Vagina (tissue), 2 donors: ENCODE results near the gene THTPA. TPM values are rescaled to one million over a fixed set of nuclear protein-coding genes. Genes with fewer than 3 reads are reported as not detected.
A peak's percentile ranks its signal among the peaks of the same experiment; 100 is the strongest.

Experiments
- DNase-seq, 2 donors: peaks; one replicate each; pipeline ENCODE4 v3.0.0-alpha.2; 2017; ENCODE audit errors: extremely low spot score in 2 of 2
- H3K27ac ChIP-seq: fragments of 200-600 bp; sonication (generic); one replicate; pipeline ENCODE4 v1.5.1; 2019
- H3K27me3 ChIP-seq: fragments of 200-600 bp; sonication (generic); one replicate; pipeline ENCODE4 v1.5.1; 2019
- H3K36me3 ChIP-seq, 2 donors: fragments of 200-600 bp; sonication (generic); one replicate each; pipeline ENCODE4 v1.5.1; 2017 to 2019
- H3K4me1 ChIP-seq: fragments of 200-600 bp; sonication (generic); one replicate; pipeline ENCODE4 v1.5.1; 2019
- H3K4me3 ChIP-seq, 2 donors: fragments of 200-600 bp; sonication (generic); 1 replicate in 1 of 2; 2 replicates in 1 of 2; pipeline ENCODE4 v1.5.1; 2016 to 2019
- H3K9me3 ChIP-seq: fragments of 200-600 bp; sonication (generic); one replicate; pipeline ENCODE4 v1.5.1; 2019
- CTCF ChIP-seq, 3 experiments: fragments of 450-650 bp in 2 of 3; fragments of 200-600 bp in 1 of 3; sonication (generic) in 1 of 3; IDR thresholded peaks; one replicate each; pipeline ENCODE4 v1.5.1; 2017 to 2019; ENCODE audit warnings: antibody characterized with exemption in 3 of 3, mild to moderate bottlenecking in 2 of 3, moderate library complexity in 2 of 3
- POLR2A ChIP-seq, 2 donors: fragments of 450-650 bp; IDR thresholded peaks; one replicate each; pipeline ENCODE4 v1.6.1; 2017; ENCODE audit warnings: antibody characterized with exemption in 2 of 2, mild to moderate bottlenecking in 2 of 2, moderate library complexity in 2 of 2
- POLR2AphosphoS5 ChIP-seq, 2 donors: sonication (generic); formaldehyde crosslinking; IDR thresholded peaks; one replicate each; pipeline ENCODE4 v1.9.0; 2017; ENCODE audit warnings: antibody characterized with exemption in 2 of 2, mild to moderate bottlenecking in 2 of 2, low read depth in 1 of 2; ENCODE audit not compliant: insufficient read depth in 1 of 2
- intact Hi-C: fragments of 100-400 bp; cut with DNase I; formaldehyde crosslinking; loops from one replicate; pipeline ENCODE4 v1.15.1; 2023
- total RNA-seq: library from RNA; depleted of rRNA; stranded (reverse); fragments of >200 nt; gene quantifications from one replicate; pipeline ENCODE4 v1.2.3, GENCODE V29; 2016

Gene THTPA
- total RNA-seq, 1 donor from 2014 or later = 15.0 TPM

DNA sequence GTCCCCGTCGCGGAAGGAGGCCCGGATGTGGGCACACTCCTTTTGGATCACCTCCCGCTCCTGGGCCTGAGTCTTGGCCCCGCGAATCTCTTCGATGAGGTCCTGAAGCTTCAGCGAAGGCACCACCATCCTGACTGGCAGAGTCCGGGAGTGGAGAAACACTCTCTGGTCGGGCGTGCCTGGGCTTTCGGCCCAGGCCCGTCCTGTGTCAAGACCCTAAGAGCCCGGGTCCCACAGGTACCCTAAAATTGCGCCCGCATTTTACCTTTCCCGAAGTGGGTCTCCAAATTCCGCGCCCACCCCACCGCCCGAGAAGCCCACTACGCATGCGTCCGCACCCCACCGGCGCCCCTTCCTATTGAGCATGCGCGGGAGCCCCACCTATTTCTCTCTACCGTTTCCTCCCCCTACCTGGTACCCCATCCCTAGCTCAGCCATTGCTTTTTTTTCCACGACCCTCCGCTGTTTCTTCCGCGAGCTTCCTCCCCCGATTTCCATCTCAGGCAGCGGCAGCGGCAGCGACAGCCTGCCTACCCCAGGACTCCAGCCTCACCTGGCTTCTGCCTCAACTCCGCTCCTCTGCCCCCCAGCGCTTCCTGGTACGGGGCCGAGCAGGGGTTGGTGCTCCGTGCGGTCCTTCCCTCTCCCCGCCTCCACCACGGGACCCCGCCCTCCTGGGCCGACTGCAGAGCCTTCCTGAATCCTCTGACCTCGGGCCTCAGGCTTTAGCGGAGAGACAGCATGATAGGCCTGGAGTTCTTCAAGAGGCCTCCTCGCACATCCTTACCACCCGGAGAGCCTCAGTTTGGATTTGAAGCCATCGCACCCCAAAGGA is 11.3 kb downstream of the THTPA start, which contains the start of gene AP1G2:
AP1G2 (minus strand) TSS at position 606 of the 835 bp plus-strand sequence; CDS start at position 129, 477 bp downstream.
- peaks cover 0 to 3% of the 10 kb centered on the region in 2 donors for H3K36me3 ChIP-seq
- peak within 1 kb of the TSS; percentile 65 to 66 for H3K4me3 ChIP-seq
- intact Hi-C loops = no loop called here
- TF ChIP-seq POLR2A (IDR thresholded peaks at IDR 0.05) (no peak), POLR2AphosphoS5 (IDR thresholded peaks at IDR 0.05; ENCODE audit: insufficient read depth in 1 of 2, low read depth in 1 of 2) (peak; percentile 31 to 90)
- H3K4me1 ChIP-seq = peaks cover 23% of the 10 kb centered on the region
- DNase-seq = no peak
- H3K27me3 ChIP-seq = no peaks in the 10 kb centered on the region
- peak within 1 kb of the TSS; percentile 85 for H3K27ac ChIP-seq
- H3K9me3 ChIP-seq = no peaks in the 10 kb centered on the region

- intact Hi-C loops = no loop called here
These were observed 12.0 kb downstream of the THTPA start for GRCh38 chr14:23568021-23568599.

DNA sequence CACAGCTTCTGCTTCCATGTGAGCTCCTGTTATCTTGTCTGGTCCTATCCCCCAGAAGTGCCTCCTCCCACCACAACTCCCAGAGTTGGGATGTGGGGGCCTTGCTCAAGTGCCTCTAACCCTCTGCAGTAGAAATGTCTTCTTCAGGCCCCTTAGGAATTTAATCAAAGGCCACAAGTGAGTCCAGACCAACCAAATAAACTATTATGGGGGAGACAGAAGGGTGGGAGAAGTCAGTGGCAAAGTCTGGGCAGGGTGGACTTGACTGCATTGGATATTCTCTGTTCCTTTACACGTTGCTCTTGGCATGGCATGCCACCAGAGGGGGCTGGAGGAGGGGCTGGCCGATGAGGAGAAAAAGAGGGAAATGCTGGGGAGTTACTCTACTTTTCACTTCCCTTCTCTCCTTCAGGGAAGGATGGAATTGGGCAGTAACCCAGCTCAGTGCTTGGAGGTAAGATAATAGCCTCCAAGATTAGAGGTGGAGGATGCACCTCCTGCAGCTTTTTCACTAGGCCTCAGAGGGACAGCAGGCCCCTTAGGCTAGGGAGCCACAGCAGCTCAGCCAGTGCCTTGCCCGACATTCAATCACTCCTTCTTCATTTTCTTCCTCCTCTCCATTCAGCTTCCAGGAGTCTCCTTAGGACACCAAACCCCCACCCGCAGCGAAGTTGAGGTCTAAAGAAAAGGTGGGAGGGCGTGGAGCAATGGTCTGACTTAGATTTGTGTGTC is 12.7 kb downstream of the THTPA start:
- no peak overlapping the region for H3K4me3 ChIP-seq
- intact Hi-C loops = no loop called here

More at GRCh38 chr14:23568021-23568599, 12.0 kb downstream of the THTPA start:
- no peaks in the 10 kb centered on the region for H3K9me3 ChIP-seq
- TF ChIP-seq CTCF (IDR thresholded peaks at IDR 0.05) = no peak
- peaks cover 0 to 3% of the 10 kb centered on the region in 2 donors for H3K36me3 ChIP-seq
- DNase-seq = no peak
- H3K27ac ChIP-seq = peak overlapping the region; percentile 85
- H3K4me1 ChIP-seq = peaks cover 23% of the 10 kb centered on the region
- H3K4me3 ChIP-seq = peak overlapping the region in 1 of 2 donors; percentile 65
- H3K27me3 ChIP-seq = no peaks in the 10 kb centered on the region

DNA sequence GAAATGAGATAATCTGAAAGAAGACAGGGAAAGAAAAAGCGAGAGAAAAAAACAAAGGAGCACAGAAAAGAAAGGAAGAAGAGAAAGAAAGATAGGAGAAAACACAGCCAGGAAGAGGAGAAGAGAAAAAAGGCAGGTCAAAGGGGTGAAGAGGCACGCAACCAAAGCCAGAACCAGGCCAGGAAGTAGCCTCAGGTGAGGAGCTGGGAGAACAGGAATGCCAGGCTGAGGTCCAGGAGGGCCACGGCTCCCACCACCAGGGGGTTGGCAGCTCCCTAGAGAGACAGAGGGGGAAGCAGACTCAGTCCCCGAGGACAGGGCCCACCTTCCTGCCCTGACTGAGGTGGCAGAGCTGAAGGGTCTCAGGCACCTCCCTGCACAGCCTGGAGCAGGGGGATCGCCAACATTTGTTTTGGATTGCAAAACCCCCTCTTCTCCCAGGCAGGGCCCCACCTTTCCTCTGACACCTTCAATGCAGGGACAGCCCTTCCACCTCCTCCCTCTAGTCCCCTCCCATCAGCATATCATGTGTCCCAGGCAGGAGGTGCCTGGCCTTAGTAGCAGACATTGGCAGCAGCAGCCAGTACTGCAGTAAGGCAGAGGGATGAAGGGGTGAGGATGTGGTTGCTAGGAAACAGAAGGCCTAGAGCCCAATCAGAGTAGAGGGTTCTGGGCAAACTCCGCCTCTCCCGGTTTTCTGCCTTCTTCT is 13.5 kb downstream of the THTPA start:
- Histone ChIP-seq H3K27ac (no peak overlapping the region), H3K27me3 (no peaks in the 10 kb centered on the region), H3K9me3 (no peaks in the 10 kb centered on the region), H3K36me3 (no peaks in the 10 kb centered on the region), H3K4me1 (peaks cover 23% of the 10 kb centered on the region), H3K4me3 (no peak overlapping the region)
- no peak for TF ChIP-seq POLR2A (IDR thresholded peaks at IDR 0.05)
- no peak for TF ChIP-seq POLR2AphosphoS5 (IDR thresholded peaks at IDR 0.05; ENCODE audit: insufficient read depth in 1 of 2, low read depth in 1 of 2)
- TF ChIP-seq CTCF (IDR thresholded peaks at IDR 0.05) = no peak
- no peak for DNase-seq
- intact Hi-C loops = no loop called here

More for the DNA sequence above, 12.7 kb downstream of the THTPA start:
- TF ChIP-seq CTCF (IDR thresholded peaks at IDR 0.05) (no peak), POLR2A (IDR thresholded peaks at IDR 0.05) (no peak), POLR2AphosphoS5 (IDR thresholded peaks at IDR 0.05; ENCODE audit: insufficient read depth in 1 of 2, low read depth in 1 of 2) (no peak)
- peaks cover 23% of the 10 kb centered on the region for H3K4me1 ChIP-seq
- no peaks in the 10 kb centered on the region for H3K27me3 ChIP-seq
- H3K36me3 ChIP-seq = peaks cover 0 to 2% of the 10 kb centered on the region in 2 donors
- no peak overlapping the region for H3K27ac ChIP-seq
- no peak for DNase-seq
- no peaks in the 10 kb centered on the region for H3K9me3 ChIP-seq
